HL-60 (cell line): ENCODE results near the gene TXNDC16.

Experiments used
- DNase-seq, 2 experiments: peaks; one replicate each; pipeline ENCODE4 v3.0.0-alpha.2; 2010 to 2020; ENCODE audit warnings: low read depth in 1 of 2, low spot score in 1 of 2
- H3K27ac ChIP-seq: fragments of 250-450 bp; sonication (Bioruptor Pico); replicated peaks from 2 replicates; pipeline ENCODE4 v1.5.1; 2020; ENCODE audit warnings: mild to moderate bottlenecking, moderate library complexity
- H3K27me3 ChIP-seq: fragments of 250-450 bp; sonication (Bioruptor Pico); 2 replicates; pipeline ENCODE4 v1.5.1; 2021; ENCODE audit warnings: mild to moderate bottlenecking, moderate library complexity; ENCODE audit not compliant: insufficient read depth, poor library complexity, severe bottlenecking
- H3K4me3 ChIP-seq: replicated peaks from 2 replicates; pipeline ENCODE4 v1.5.1; 2011; ENCODE audit warnings: mild to moderate bottlenecking, control low read depth, low read length; ENCODE audit not compliant: insufficient read depth
- GABPA ChIP-seq: IDR thresholded peaks from 2 replicates; pipeline ENCODE4 v1.6.1; 2012; ENCODE audit warnings: low read depth
- POLR2AphosphoS5 ChIP-seq: IDR thresholded peaks from 2 replicates; pipeline ENCODE4 v1.6.1; 2012; ENCODE audit warnings: low read depth
- SPI1 ChIP-seq: IDR thresholded peaks from 2 replicates; pipeline ENCODE4 v1.6.1; 2012; ENCODE audit warnings: low read depth, mild to moderate bottlenecking, borderline replicate concordance
- TF ChIP-seq, protein P1 (sequence below): IDR thresholded peaks from 2 replicates; pipeline ENCODE4 v1.6.1; 2012; ENCODE audit warnings: low read depth; ENCODE audit not compliant: insufficient replicate concordance
- TF ChIP-seq, protein P2 (sequence below): IDR thresholded peaks from one replicate; pipeline ENCODE4 v1.5.1; 2011; ENCODE audit warnings: low read length, control low read depth, inconsistent platforms; ENCODE audit not compliant: insufficient read depth

Gene TXNDC16

DNA sequence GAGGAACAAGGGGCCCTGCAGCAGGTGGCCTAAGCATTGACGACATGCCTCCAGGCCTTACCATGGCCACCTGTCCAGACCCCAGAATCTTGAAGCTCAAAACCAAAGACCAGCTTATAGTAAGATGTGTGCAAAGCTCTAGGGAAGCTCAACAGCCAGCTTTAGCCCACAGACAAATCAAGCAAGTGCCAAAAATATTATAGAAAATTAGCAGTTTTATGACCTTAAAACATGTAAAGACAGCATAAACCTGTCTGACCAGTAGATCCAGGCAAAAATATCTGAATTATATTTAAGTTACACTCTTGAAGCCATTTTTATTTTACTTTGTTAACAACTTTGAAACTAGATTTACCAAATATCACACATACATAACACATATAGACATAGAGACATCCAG is 90.6 kb downstream of the TXNDC16 start:
- Histone ChIP-seq H3K4me3 (no peak overlapping the region), H3K27me3 (no peaks in the 10 kb centered on the region), H3K27ac (no peak overlapping the region)
- TF ChIP-seq, protein P1, sequence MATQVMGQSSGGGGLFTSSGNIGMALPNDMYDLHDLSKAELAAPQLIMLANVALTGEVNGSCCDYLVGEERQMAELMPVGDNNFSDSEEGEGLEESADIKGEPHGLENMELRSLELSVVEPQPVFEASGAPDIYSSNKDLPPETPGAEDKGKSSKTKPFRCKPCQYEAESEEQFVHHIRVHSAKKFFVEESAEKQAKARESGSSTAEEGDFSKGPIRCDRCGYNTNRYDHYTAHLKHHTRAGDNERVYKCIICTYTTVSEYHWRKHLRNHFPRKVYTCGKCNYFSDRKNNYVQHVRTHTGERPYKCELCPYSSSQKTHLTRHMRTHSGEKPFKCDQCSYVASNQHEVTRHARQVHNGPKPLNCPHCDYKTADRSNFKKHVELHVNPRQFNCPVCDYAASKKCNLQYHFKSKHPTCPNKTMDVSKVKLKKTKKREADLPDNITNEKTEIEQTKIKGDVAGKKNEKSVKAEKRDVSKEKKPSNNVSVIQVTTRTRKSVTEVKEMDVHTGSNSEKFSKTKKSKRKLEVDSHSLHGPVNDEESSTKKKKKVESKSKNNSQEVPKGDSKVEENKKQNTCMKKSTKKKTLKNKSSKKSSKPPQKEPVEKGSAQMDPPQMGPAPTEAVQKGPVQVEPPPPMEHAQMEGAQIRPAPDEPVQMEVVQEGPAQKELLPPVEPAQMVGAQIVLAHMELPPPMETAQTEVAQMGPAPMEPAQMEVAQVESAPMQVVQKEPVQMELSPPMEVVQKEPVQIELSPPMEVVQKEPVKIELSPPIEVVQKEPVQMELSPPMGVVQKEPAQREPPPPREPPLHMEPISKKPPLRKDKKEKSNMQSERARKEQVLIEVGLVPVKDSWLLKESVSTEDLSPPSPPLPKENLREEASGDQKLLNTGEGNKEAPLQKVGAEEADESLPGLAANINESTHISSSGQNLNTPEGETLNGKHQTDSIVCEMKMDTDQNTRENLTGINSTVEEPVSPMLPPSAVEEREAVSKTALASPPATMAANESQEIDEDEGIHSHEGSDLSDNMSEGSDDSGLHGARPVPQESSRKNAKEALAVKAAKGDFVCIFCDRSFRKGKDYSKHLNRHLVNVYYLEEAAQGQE = no peak
- TF ChIP-seq, protein P2, sequence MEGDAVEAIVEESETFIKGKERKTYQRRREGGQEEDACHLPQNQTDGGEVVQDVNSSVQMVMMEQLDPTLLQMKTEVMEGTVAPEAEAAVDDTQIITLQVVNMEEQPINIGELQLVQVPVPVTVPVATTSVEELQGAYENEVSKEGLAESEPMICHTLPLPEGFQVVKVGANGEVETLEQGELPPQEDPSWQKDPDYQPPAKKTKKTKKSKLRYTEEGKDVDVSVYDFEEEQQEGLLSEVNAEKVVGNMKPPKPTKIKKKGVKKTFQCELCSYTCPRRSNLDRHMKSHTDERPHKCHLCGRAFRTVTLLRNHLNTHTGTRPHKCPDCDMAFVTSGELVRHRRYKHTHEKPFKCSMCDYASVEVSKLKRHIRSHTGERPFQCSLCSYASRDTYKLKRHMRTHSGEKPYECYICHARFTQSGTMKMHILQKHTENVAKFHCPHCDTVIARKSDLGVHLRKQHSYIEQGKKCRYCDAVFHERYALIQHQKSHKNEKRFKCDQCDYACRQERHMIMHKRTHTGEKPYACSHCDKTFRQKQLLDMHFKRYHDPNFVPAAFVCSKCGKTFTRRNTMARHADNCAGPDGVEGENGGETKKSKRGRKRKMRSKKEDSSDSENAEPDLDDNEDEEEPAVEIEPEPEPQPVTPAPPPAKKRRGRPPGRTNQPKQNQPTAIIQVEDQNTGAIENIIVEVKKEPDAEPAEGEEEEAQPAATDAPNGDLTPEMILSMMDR = no peak
- TF ChIP-seq POLR2AphosphoS5 = no peak
- TF ChIP-seq SPI1 = no peak
- TF ChIP-seq GABPA = no peak
- DNase-seq = no peak

DNA sequence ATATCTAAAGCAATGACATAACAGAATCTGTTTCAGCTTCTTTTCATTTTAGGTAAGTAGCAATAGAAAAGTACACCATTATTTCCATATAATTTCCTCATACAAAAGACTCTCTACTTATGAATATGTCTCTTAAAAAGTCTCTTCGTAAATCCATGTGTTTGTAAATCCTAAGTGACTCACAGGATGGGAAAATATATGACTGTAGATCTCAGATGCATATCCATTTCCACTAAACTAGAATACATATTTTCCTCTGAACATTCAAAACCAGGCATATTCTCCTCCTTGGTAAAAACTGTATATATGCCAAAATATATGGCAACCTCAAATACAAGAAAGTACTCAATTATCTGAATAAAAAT is 93.6 kb downstream of the TXNDC16 start:
- Histone ChIP-seq H3K27me3 (no peaks in the 10 kb centered on the region), H3K4me3 (no peak overlapping the region), H3K27ac (no peak overlapping the region)
- DNase-seq = no peak
- TF ChIP-seq, protein P2 = no peak
- no peak for TF ChIP-seq POLR2AphosphoS5
- TF ChIP-seq GABPA = no peak
- TF ChIP-seq, protein P1 = no peak
- TF ChIP-seq SPI1 = no peak

DNA sequence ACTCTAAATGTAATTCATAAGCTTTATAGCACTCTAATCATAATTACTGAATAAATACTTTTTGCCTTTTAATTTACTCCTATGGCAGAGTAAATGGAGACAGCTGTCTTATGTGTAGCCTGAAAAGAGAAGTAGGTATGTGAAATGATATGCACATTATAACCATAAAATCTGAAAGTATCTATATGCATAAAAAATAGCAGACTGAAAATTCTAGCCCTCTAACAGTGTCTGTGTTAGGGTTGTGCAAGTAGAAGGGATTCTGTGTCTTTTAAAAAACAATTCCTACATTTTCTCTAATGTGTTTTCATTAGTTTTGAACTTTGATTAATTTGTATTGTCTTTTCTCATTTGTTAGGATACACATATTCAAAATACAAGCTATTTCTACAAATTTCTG is 94.9 kb downstream of the TXNDC16 start:
- no peaks in the 10 kb centered on the region for H3K27me3 ChIP-seq
- no peak overlapping the region for H3K27ac ChIP-seq
- TF ChIP-seq, protein P1 = no peak
- TF ChIP-seq GABPA (no peak), SPI1 (no peak), POLR2AphosphoS5 (no peak)
- TF ChIP-seq, protein P2 = no peak
- no peak for DNase-seq
- H3K4me3 ChIP-seq = no peak overlapping the region
